Glutamatergic neuron (in vitro differentiated cells): ENCODE measurements around the gene CD44. TPM values are rescaled to one million over a fixed set of nuclear protein-coding genes. Genes with fewer than 3 reads are reported as not detected.

Experiments
- DNase-seq: peaks from one replicate; pipeline ENCODE4 v3.0.0; 2022
- H3K27ac Mint-ChIP-seq: one replicate; pipeline ENCODE4 v1.8.0; 2020; ENCODE audit warnings: mild to moderate bottlenecking, mixed read lengths, inconsistent platforms; ENCODE audit not compliant: unreplicated experiment
- H3K27me3 Mint-ChIP-seq: one replicate; pipeline ENCODE4 v1.8.0; 2020; ENCODE audit warnings: mild to moderate bottlenecking, moderate library complexity, mixed read lengths, inconsistent platforms; ENCODE audit not compliant: unreplicated experiment
- H3K36me3 Mint-ChIP-seq: one replicate; pipeline ENCODE4 v1.8.0; 2020; ENCODE audit warnings: mild to moderate bottlenecking, mixed read lengths, inconsistent platforms; ENCODE audit not compliant: unreplicated experiment
- H3K4me1 Mint-ChIP-seq: one replicate; pipeline ENCODE4 v1.8.0; 2020; ENCODE audit warnings: mild to moderate bottlenecking, low read depth, mixed read lengths, inconsistent platforms; ENCODE audit not compliant: unreplicated experiment
- H3K4me3 Mint-ChIP-seq: one replicate; pipeline ENCODE4 v1.8.0; 2020; ENCODE audit warnings: mild to moderate bottlenecking, mixed read lengths, inconsistent platforms; ENCODE audit not compliant: unreplicated experiment
- H3K9me3 Mint-ChIP-seq: one replicate; pipeline ENCODE4 v1.8.0; 2020; ENCODE audit warnings: mild to moderate bottlenecking, moderate library complexity, mixed read lengths, inconsistent platforms; ENCODE audit not compliant: unreplicated experiment
- total RNA-seq: library from RNA; stranded (reverse); fragmentation: NEBNext Ultra II Directional; extraction: Animal tissue kit (Norgen Biotek cat#: 25700); gene quantifications from one replicate; pipeline ENCODE4 v1.2.1, GENCODE V29; 2021; ENCODE audit not compliant: unreplicated experiment
- TF ChIP-seq, protein P1 (sequence below): fragments of 200-600 bp; sonication (generic); IDR thresholded peaks from one replicate; pipeline ENCODE4 v1.5.0; 2021; ENCODE audit not compliant: partially characterized antibody, unreplicated experiment

CD44 gene
- total RNA-seq, 1 donor from 2014 or later = 0.71 TPM

DNA sequence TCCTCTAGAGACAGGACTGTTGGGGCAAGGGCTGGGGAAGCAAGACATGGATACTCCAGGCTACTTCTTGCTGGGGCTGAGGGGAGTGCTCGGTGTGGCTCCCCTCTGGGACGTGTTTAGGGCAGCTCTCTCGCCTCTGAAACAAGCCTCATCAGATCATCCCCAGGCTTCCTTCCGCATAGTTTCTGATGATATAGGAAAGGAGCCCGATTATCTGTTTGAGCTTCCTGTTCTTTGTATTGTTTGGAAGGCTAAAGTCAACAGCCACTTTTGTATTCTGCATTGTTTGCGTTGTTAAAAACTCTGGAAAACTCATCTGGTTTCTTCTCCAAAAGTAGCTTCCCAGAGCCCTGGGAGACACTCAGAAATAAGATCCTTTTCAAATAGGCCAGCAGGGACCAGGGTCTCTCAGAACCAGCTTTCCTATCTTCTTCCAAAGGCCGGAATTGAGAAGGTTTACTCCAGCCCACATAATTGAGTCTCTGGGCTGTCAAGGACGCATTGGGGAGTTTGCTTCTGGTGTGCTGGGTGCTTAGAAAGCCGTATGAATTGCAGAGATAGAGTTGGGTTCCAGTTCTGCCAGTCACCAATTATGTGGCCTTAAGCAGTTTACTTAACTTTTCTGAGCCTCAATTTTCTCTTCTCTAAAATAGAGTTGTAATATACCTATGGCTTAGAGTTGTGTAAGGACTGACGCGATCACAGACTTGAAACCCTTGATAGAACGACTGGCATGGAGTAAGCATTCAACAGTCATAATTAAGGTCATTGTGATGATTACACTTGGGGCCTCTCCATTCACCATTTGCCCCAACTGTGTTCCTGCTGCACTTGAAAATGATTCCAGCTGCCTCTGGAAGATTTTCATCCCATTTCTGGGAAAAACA, 19.1 kb downstream of the CD44 start:
- no peak overlapping the region for H3K27ac Mint-ChIP-seq

DNA sequence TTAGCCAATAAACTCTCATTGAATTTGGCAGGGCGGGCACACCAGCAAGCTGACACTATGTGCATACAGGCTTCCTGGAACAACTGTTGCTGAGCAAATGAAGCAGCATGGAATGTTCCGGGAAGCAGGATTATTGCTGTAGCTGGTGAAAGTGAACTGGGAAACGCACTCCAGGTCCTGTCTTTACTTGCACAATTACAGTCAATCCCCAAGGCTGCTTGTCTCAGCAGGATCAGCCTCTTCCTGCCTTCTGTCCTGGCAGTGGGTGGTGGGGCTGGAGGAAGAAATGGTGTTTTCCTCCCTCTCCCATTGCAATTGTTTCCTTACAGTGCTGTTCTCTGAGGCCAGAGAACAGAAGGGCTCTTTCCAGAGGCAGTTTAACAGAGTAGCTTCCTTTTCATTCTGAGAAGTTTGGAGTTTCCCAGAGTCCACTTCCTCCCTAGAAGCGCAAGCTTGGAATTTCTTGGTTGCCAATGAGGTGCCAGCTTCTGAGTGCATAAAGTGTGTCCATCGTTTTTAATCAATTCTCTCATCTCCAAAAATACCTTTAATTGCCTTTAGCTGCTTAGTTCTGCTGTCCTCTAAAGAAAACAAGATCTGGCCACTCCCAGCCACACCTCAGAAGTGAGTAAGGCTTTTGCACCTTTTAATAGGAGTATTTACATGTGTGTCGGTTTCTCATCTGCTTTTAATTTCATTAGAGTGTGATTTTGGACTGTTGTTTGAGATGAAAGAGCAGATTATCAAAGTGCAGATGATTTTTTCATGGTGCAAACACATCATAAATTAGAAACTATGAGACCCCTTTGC, 19.9 kb downstream of the CD44 start:
- TF ChIP-seq, protein P1, sequence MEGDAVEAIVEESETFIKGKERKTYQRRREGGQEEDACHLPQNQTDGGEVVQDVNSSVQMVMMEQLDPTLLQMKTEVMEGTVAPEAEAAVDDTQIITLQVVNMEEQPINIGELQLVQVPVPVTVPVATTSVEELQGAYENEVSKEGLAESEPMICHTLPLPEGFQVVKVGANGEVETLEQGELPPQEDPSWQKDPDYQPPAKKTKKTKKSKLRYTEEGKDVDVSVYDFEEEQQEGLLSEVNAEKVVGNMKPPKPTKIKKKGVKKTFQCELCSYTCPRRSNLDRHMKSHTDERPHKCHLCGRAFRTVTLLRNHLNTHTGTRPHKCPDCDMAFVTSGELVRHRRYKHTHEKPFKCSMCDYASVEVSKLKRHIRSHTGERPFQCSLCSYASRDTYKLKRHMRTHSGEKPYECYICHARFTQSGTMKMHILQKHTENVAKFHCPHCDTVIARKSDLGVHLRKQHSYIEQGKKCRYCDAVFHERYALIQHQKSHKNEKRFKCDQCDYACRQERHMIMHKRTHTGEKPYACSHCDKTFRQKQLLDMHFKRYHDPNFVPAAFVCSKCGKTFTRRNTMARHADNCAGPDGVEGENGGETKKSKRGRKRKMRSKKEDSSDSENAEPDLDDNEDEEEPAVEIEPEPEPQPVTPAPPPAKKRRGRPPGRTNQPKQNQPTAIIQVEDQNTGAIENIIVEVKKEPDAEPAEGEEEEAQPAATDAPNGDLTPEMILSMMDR = no peak
- no peak for DNase-seq
- Mint-ChIP-seq H3K4me1 (no peaks in the 10 kb centered on the region), H3K36me3 (no peaks in the 10 kb centered on the region), H3K27ac (no peak overlapping the region), H3K4me3 (no peak overlapping the region), H3K9me3 (no peaks in the 10 kb centered on the region), H3K27me3 (no peaks in the 10 kb centered on the region)

More for the DNA sequence above, 19.1 kb downstream of the CD44 start:
- TF ChIP-seq, protein P1 = no peak
- Mint-ChIP-seq H3K4me1 (no peaks in the 10 kb centered on the region), H3K4me3 (no peak overlapping the region), H3K27me3 (no peaks in the 10 kb centered on the region), H3K36me3 (no peaks in the 10 kb centered on the region), H3K9me3 (no peaks in the 10 kb centered on the region)
- no peak for DNase-seq

DNA sequence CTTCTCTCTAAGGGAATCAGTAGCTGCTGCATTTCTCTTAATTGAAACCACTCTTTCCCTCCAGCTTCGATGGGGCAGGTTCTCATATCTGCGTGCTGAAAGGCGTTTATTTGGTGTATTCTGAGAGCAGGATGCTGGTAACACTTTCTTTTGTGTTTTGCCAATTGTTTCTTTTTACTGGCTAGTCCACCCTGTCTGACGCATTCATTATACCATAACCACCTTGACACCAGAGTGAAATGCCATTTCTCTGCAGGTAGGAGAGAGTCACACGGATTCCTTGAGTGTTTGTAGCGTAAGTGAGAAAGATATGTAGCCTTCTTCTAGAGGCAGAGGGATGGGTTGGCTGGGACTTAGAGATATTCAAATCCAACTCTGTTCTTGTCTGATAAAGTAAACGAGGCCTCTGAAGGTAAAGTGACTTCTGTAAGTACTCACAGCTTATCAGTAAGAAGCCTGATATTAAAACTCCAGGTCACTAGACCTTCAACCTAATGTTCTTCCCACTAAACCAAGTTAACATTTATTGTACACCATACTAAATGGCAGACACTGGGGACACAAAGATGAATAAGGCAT, 21.4 kb downstream of the CD44 start:
- no peaks in the 10 kb centered on the region for H3K27me3 Mint-ChIP-seq
- no peak overlapping the region for H3K4me3 Mint-ChIP-seq
- H3K9me3 Mint-ChIP-seq = no peaks in the 10 kb centered on the region
- H3K36me3 Mint-ChIP-seq = no peaks in the 10 kb centered on the region
- H3K27ac Mint-ChIP-seq = no peak overlapping the region
- DNase-seq = no peak
- TF ChIP-seq, protein P1 = no peak
- H3K4me1 Mint-ChIP-seq = no peaks in the 10 kb centered on the region

DNA sequence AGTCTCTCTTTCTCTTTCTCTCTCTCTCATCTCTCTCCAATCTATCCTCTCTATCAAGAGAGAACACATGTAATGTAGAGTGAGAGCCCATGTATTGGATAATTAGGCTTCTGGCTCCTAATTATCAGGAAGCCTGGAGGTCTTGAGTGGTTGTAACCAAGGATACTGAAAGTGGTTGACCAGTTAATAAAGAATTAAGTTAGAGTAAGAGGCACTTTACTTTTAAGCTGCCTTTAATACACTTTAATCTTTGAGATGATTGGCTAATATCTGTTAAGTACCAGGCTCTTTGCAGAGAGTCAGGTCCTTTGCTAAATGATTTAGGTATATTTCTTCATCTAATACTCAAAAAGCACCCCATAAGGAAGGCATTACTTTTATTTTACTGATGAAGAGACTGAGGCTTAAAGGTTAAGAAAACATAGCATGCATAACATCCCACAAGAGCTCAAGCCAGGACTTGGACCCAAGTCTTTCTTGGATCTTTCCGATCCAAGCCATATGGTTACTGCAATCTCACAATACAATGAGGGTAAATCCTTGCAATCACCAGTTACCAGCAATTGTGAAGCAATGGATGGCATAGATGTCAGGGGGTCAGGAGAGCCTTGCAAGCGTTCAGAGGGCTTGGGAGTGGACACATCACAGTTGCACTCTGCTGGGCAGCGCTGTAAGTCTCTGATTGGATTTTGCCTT, 22.1 kb downstream of the CD44 start:
- H3K4me3 Mint-ChIP-seq = no peak overlapping the region
- H3K36me3 Mint-ChIP-seq = no peaks in the 10 kb centered on the region
- TF ChIP-seq, protein P1 = no peak
- no peak overlapping the region for H3K27ac Mint-ChIP-seq
- no peaks in the 10 kb centered on the region for H3K27me3 Mint-ChIP-seq
- DNase-seq = no peak
- no peaks in the 10 kb centered on the region for H3K4me1 Mint-ChIP-seq
- no peaks in the 10 kb centered on the region for H3K9me3 Mint-ChIP-seq
